ENCODE measurements around the gene ARL14EP. TPM values are rescaled to one million over a fixed set of nuclear protein-coding genes. Genes with fewer than 3 reads are reported as not detected.

Gene ARL14EP
- total and polyA plus RNA-seq, 9 donors = 18.4 to 39.6 (median 27.7) TPM

DNA sequence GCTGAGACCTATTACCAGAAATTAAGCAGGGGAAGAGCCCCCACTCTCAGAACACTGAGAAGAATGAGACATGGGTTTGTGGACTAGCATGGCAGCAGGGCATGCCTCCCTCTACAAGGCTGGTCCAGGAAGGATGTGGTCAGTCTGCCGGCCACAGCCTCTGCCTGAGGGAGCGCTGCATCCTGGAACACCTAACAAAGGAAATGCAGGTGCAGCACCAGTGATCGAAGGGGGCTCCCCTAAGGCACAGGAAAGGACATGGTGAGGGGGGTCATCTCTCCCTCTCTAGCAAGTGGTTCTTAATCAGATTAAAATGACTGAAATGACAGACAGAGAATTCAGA, 40.6 kb upstream of the ARL14EP start:
- DNase-seq = no peak
- Histone ChIP-seq H3K4me3 (no peak overlapping the region), H3K27me3 (no peaks in the 10 kb centered on the region), H3K36me3 (no peaks in the 10 kb centered on the region), H3K9me3 (no peaks in the 10 kb centered on the region), H3K27ac (no peak overlapping the region), H3K4me1 (ENCODE audit: insufficient read depth) (no peaks in the 10 kb centered on the region)
- no peak for TF ChIP-seq POLR2A (IDR thresholded peaks at IDR 0.05)
- TF ChIP-seq, protein P1, sequence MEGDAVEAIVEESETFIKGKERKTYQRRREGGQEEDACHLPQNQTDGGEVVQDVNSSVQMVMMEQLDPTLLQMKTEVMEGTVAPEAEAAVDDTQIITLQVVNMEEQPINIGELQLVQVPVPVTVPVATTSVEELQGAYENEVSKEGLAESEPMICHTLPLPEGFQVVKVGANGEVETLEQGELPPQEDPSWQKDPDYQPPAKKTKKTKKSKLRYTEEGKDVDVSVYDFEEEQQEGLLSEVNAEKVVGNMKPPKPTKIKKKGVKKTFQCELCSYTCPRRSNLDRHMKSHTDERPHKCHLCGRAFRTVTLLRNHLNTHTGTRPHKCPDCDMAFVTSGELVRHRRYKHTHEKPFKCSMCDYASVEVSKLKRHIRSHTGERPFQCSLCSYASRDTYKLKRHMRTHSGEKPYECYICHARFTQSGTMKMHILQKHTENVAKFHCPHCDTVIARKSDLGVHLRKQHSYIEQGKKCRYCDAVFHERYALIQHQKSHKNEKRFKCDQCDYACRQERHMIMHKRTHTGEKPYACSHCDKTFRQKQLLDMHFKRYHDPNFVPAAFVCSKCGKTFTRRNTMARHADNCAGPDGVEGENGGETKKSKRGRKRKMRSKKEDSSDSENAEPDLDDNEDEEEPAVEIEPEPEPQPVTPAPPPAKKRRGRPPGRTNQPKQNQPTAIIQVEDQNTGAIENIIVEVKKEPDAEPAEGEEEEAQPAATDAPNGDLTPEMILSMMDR (IDR thresholded peaks at IDR 0.05) = no peak
- no peak for TF ChIP-seq EP300 (IDR thresholded peaks at IDR 0.05)
- intact Hi-C loops (cut with DNase I) = no loop called here
- 73 to 80% (median 77%) methylated on average over 3 of the region's 3 CpGs for WGBS, 3 donors

DNA sequence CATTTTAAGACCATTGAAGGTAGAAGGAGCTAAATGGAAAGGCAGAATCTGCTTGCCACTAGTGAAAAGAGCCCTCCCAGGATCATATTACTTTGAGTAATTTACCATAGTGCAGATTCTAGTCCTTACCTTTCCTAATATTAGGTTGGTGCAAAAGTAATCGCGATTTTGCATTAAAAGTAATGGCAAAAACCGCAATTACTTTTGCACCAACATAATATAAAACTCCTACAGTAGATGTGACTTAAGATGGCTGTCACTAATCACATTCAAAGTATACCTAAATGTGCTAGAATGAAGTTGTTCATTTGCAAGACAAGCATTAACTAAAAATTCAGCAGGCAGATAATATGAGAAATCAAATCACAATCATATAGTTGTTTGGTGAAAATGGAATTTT, 38.1 kb upstream of the ARL14EP start:
- Histone ChIP-seq H3K36me3 (no peaks in the 10 kb centered on the region), H3K27ac (no peak overlapping the region), H3K4me1 (ENCODE audit: insufficient read depth) (no peaks in the 10 kb centered on the region), H3K4me3 (no peak overlapping the region), H3K9me3 (no peaks in the 10 kb centered on the region), H3K27me3 (no peaks in the 10 kb centered on the region)
- whole genome bisulfite sequencing, 3 donors = 71 to 86% (median 85%) methylated on average over 3 of the region's 3 CpGs
- intact Hi-C loops (cut with DNase I) = no loop called here
- TF ChIP-seq EP300 (IDR thresholded peaks at IDR 0.05) = no peak
- no peak for DNase-seq

DNA sequence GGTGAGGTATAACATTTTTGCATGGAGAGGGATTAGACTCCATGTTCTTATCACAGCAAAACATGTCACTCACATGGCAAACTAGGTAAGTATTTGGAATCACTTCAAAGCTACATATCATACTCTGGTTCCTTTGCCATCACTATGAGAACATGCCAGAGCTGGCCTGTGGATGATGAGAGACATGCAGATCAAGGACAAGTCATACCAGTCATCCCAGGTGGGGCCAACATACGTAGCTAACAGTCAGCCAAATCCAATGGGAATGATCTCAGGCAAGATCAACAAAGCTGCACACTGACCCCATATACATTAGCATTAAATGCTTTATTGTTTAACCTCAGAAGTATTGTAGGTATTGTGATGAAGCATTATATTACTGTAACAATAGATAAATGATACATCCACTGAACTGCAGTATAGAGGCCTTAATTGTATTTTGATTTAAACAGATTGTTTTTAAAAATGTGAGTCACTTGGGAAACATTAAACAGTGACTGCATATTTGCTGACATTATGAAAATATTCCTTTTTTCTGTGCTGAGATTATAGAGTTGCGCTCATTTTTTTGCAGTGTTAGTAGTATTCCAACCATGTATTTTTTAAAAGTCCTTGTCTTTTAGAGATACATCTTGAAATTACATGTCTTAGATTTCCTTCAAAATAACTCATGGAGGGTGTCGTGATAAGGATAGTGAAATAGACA, 37.3 kb upstream of the ARL14EP start:
- intact Hi-C loops (cut with DNase I) = no loop called here
- 72 to 81% (median 79%) methylated on average over 3 of the region's 3 CpGs for WGBS, 3 donors
- H3K9me3 ChIP-seq = no peaks in the 10 kb centered on the region
- H3K36me3 ChIP-seq = no peaks in the 10 kb centered on the region
- TF ChIP-seq, protein P1 (IDR thresholded peaks at IDR 0.05) = no peak
- TF ChIP-seq POLR2A (IDR thresholded peaks at IDR 0.05) (no peak), EP300 (IDR thresholded peaks at IDR 0.05) (no peak)
- H3K4me1 ChIP-seq (ENCODE audit: insufficient read depth) = no peaks in the 10 kb centered on the region
- H3K27ac ChIP-seq = no peak overlapping the region
- no peaks in the 10 kb centered on the region for H3K27me3 ChIP-seq
- no peak overlapping the region for H3K4me3 ChIP-seq
- DNase-seq = no peak

DNA sequence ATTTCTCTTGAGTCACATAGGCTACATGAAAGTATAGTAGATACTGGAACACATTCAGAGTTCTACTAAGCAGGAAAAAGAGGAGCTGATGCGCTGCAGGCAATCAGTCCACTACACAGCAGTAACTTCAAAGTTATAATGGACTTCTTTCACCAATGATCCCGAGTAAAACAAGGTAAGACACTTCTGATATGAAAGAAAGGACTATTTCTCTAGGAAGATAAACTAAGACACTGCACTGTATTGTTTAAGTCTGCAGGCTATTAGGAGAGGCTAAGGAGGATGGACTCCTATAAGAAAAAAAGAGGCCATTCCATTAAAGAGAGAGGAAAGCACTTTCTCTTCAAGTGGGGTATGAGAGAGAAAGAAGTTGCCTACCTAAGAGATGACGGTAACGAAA, 31.6 kb upstream of the ARL14EP start:
- H3K27ac ChIP-seq = no peak overlapping the region
- H3K4me1 ChIP-seq (ENCODE audit: insufficient read depth) = no peaks in the 10 kb centered on the region
- no peaks in the 10 kb centered on the region for H3K9me3 ChIP-seq
- H3K4me3 ChIP-seq = no peak overlapping the region
- no peaks in the 10 kb centered on the region for H3K36me3 ChIP-seq
- TF ChIP-seq POLR2A (IDR thresholded peaks at IDR 0.05) (no peak), EP300 (IDR thresholded peaks at IDR 0.05) (no peak)
- TF ChIP-seq, protein P1 (IDR thresholded peaks at IDR 0.05) = no peak
- no peaks in the 10 kb centered on the region for H3K27me3 ChIP-seq
- 55 to 78% (median 62%) methylated on average over 4 of the region's 4 CpGs for WGBS, 3 donors
- intact Hi-C loops (cut with DNase I) = no loop called here
- DNase-seq = no peak

DNA sequence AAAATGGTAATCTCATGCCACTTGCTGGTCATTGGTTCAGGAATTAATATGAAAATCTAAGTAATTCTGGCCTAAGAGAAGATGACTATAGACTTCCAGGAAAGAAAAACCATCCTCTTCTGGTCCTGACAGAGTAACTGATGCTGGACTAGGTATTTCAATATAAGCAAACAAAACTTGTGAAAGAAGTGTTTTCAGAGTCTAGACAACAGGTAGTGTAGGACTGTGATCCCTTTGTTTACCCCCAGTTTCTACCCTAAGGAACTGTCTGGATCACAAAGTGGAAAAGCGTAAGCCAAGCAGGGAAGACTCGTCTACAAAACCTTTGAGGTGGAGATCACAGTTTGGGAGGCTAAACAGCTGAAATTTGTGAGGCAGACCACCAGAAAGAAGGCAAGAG, 30.4 kb upstream of the ARL14EP start:
- no peaks in the 10 kb centered on the region for H3K4me1 ChIP-seq (ENCODE audit: insufficient read depth)
- H3K27me3 ChIP-seq = no peaks in the 10 kb centered on the region
- WGBS, 3 donors = 87 to 93% (median 90%) methylated on average over 2 of the region's 2 CpGs
- no peak overlapping the region for H3K27ac ChIP-seq
- no peak overlapping the region for H3K4me3 ChIP-seq
- DNase-seq = no peak
- no peaks in the 10 kb centered on the region for H3K36me3 ChIP-seq
- intact Hi-C loops (cut with DNase I) = no loop called here
- TF ChIP-seq POLR2A (IDR thresholded peaks at IDR 0.05) = no peak
- TF ChIP-seq EP300 (IDR thresholded peaks at IDR 0.05) = no peak
- TF ChIP-seq, protein P1 (IDR thresholded peaks at IDR 0.05) = no peak
- no peaks in the 10 kb centered on the region for H3K9me3 ChIP-seq

Measured in ovary (tissue), 9 donors.